MM.1S (cell line): ENCODE data around the gene YPEL4.
A peak's percentile ranks its signal among the peaks of the same experiment; 100 is the strongest.

Experiments
- EZH2 ChIP-seq: fragments of 300-600 bp; sonication (generic); optimal IDR thresholded peaks from 2 replicates; pipeline ENCODE3; 2017; ENCODE audit warnings: low read depth, mild to moderate bottlenecking, antibody characterized with exemption, low read length, mixed read lengths
- TF ChIP-seq, protein P1 (sequence below): fragments of 300-600 bp; sonication (generic); IDR thresholded peaks from 2 replicates; pipeline ENCODE4 v1.5.1; 2016; ENCODE audit warnings: antibody characterized with exemption, low read length, mixed read lengths

DNA sequence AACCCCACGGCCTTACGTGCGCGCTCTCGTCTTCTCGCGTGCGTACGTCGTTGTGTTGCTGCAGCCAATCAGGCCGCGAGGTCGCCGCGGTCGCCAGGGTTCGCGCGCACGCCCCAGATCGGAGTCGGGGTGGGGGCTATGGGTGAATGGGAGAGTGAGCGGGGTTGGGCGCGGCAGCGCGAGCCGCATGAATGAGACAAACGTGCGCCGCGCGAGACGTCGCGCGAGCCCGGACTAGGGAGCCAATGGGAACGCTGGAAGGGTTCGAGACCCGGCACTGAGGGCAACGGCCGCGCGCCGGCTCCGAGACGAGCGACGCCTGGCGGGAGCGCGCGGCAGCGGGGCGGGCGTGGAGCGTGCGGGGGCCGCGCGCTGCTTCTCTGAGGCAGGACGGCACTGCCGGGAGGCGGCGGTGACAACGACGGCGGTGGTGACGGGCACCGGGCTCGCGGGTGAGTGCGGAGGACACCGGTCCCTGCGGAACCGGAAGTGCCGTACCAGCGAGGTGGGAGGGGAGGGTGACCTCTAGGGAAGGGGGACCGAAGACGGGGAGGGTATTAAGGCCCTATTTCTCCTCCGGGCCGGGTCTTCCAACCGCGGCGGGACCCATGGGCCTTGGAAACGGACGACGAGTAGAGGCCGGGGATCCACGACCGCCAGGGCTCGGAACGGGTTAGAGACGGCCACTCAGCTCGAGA lies 18.2 kb upstream of the YPEL4 start, which contains the start of gene ZDHHC5:
- TF ChIP-seq, protein P1, sequence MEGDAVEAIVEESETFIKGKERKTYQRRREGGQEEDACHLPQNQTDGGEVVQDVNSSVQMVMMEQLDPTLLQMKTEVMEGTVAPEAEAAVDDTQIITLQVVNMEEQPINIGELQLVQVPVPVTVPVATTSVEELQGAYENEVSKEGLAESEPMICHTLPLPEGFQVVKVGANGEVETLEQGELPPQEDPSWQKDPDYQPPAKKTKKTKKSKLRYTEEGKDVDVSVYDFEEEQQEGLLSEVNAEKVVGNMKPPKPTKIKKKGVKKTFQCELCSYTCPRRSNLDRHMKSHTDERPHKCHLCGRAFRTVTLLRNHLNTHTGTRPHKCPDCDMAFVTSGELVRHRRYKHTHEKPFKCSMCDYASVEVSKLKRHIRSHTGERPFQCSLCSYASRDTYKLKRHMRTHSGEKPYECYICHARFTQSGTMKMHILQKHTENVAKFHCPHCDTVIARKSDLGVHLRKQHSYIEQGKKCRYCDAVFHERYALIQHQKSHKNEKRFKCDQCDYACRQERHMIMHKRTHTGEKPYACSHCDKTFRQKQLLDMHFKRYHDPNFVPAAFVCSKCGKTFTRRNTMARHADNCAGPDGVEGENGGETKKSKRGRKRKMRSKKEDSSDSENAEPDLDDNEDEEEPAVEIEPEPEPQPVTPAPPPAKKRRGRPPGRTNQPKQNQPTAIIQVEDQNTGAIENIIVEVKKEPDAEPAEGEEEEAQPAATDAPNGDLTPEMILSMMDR: peak; percentile 36
- no peak for TF ChIP-seq EZH2
